Measurements from ENCODE around the gene FNDC11. TPM values are rescaled to one million over a fixed set of nuclear protein-coding genes. Genes with fewer than 3 reads are reported as not detected.
A peak's percentile ranks its signal among the peaks of the same experiment; 100 is the strongest.
"Not testable (repeated sequence)": the region's sequence is repeated elsewhere in the genome, so short reads cannot be mapped to it uniquely, and the experiment has no call there.

The FNDC11 gene
- total and polyA plus RNA-seq, 8 donors = 0.23 to 0.84 (median 0.67) TPM

GRCh38 chr20:63599396-63600050 lies 45.6 kb downstream of the FNDC11 start:
- Histone ChIP-seq H3K27ac (no peak overlapping the region), H3K9me3 (no peaks in the 10 kb centered on the region), H3K36me3 (peaks cover 0 to 97% of the 10 kb centered on the region in 2 donors), H3K27me3 (no peaks in the 10 kb centered on the region), H3K4me1 (no peaks in the 10 kb centered on the region), H3K4me3 (no peak overlapping the region)
- ATAC-seq (no peak), DNase-seq (peak in 1 of 4 donors; percentile 30)
- TF ChIP-seq CTCF (IDR thresholded peaks at IDR 0.05) = no peak
- intact Hi-C loops (cut with DNase I) = no loop called here

DNA sequence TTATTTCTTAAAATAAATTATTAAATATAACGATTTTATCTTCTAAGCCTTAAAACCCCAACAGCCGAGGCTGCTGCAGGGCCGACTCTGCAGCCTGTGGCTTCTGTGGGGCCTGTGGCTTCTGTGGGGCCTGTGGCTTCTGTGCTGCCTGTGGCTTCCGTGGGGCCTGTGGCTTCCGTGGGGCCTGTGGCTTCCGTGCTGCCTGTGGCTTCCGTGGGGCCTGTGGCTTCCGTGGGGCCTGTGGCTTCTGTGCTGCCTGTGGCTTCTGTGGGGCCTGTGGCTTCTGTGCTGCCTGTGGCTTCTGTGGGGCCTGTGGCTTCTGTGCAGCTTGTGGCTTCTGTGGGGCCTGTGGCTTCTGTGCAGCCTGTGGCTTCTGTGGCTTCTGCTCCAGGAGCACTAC lies 47.7 kb downstream of the FNDC11 start:
- H3K4me3 ChIP-seq, H3K27ac ChIP-seq: not testable (repeated sequence)

DNA sequence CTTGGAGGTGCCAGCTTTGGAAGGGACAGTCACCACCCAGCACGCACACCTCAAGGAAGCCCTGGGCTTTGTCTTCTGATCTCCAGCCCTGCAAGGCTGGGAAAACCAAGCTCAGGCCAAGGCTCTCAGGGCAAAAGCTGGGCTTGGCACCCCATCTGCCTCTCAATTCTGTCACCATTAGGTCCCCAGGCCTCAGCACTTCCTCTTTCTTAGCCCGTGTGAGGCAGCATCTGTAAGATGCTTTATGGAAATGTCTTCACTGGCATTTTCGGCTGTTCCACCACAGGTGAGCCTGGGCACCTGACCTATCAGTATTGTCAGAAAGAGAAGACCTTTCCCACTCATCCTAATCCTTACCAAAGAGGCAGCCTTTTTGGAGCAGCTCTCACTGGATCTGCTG lies 48.4 kb downstream of the FNDC11 start:
- Histone ChIP-seq H3K27me3 (no peaks in the 10 kb centered on the region), H3K4me3 (no peak overlapping the region), H3K9me3 (no peaks in the 10 kb centered on the region), H3K36me3 (peaks cover 0 to 74% of the 10 kb centered on the region in 2 donors), H3K4me1 (peaks cover 0 to 4% of the 10 kb centered on the region in 2 donors), H3K27ac (no peak overlapping the region)
- peak in 1 of 4 donors; percentile 13 for DNase-seq
- intact Hi-C loops (cut with DNase I) = no loop called here
- no peak for TF ChIP-seq CTCF (IDR thresholded peaks at IDR 0.05)
- no peak for ATAC-seq

More for the DNA sequence above, 47.7 kb downstream of the FNDC11 start:
- H3K4me1 ChIP-seq; intact Hi-C loops (cut with DNase I); ATAC-seq; H3K9me3 ChIP-seq; H3K27me3 ChIP-seq: not testable (repeated sequence)
- peak in 1 of 4 donors; percentile 27 for DNase-seq
- peaks cover 0 to 79% of the 10 kb centered on the region in 2 donors for H3K36me3 ChIP-seq

Other genes with a start within 250 kb of the FNDC11 start
- not detected for gene CHRNA4, start 192.8 kb upstream of the FNDC11 start, total RNA-seq
- gene CHRNA4, start 192.8 kb upstream of the FNDC11 start, polyA plus RNA-seq (ENCODE audit: insufficient read length in 6 of 6) = 1 to 10 TPM in 3 of 6 donors, under 1 TPM in 3; 0.16 to 1.3 (median 1.00) TPM
- gene KCNQ2, start 81.5 kb upstream of the FNDC11 start, total RNA-seq = not detected
- gene KCNQ2, start 81.5 kb upstream of the FNDC11 start, polyA plus RNA-seq (ENCODE audit: insufficient read length in 6 of 6) = 10 to 100 TPM in 4 of 6 donors, 1 to 10 TPM in 2; 8.4 to 19.1 (median 14.1) TPM
- gene EEF1A2, start 55.1 kb upstream of the FNDC11 start, total RNA-seq = under 1 TPM; 0.47 to 0.50 TPM
- gene EEF1A2, start 55.1 kb upstream of the FNDC11 start, polyA plus RNA-seq (ENCODE audit: insufficient read length in 6 of 6) = under 1 TPM; 0.27 to 0.62 (median 0.31) TPM
- gene PPDPF, start 33.4 kb upstream of the FNDC11 start, total RNA-seq = 100 to 1,000 TPM; 233 to 662 TPM
- 100 to 1,000 TPM; 155 to 417 (median 277) TPM for gene PPDPF, start 33.4 kb upstream of the FNDC11 start, polyA plus RNA-seq (ENCODE audit: insufficient read length in 6 of 6)
- 1 to 10 TPM; 4.5 to 7.3 TPM for gene PTK6, start 16.8 kb upstream of the FNDC11 start, total RNA-seq
- under 1 TPM; 0.53 to 0.75 (median 0.72) TPM for gene PTK6, start 16.8 kb upstream of the FNDC11 start, polyA plus RNA-seq (ENCODE audit: insufficient read length in 6 of 6)
- gene SRMS, start 6.4 kb upstream of the FNDC11 start, total RNA-seq = not detected
- gene SRMS, start 6.4 kb upstream of the FNDC11 start, polyA plus RNA-seq (ENCODE audit: insufficient read length in 6 of 6) = under 1 TPM in 5 of 6 donors, not detected in 1; 0.08 to 0.27 (median 0.18) TPM
- 10 to 100 TPM; 45.8 to 53.3 TPM for gene HELZ2, start 20.1 kb downstream of the FNDC11 start, total RNA-seq
- gene HELZ2, start 20.1 kb downstream of the FNDC11 start, polyA plus RNA-seq (ENCODE audit: insufficient read length in 6 of 6) = 10 to 100 TPM; 14.0 to 24.5 (median 18.7) TPM
- gene GMEB2, start 72.9 kb downstream of the FNDC11 start, total RNA-seq = 1 to 10 TPM; 8.1 to 9.8 TPM
- gene GMEB2, start 72.9 kb downstream of the FNDC11 start, polyA plus RNA-seq (ENCODE audit: insufficient read length in 6 of 6) = 10 to 100 TPM in 4 of 6 donors, 1 to 10 TPM in 2; 8.2 to 12.4 (median 10.7) TPM
- 10 to 100 TPM; 12.6 to 13.1 TPM for gene STMN3, start 99.3 kb downstream of the FNDC11 start, total RNA-seq
- 10 to 100 TPM; 29.1 to 47.0 (median 37.0) TPM for gene STMN3, start 99.3 kb downstream of the FNDC11 start, polyA plus RNA-seq (ENCODE audit: insufficient read length in 6 of 6)
- gene RTEL1, start 104.2 kb downstream of the FNDC11 start, total RNA-seq = 10 to 100 TPM; 22.3 to 38.8 TPM
- 10 to 100 TPM; 19.6 to 28.7 (median 21.6) TPM for gene RTEL1, start 104.2 kb downstream of the FNDC11 start, polyA plus RNA-seq (ENCODE audit: insufficient read length in 6 of 6)
- 10 to 100 TPM in 1 of 2 donors, 1 to 10 TPM in 1; 3.6 to 17.6 TPM for gene TNFRSF6B, start 142.5 kb downstream of the FNDC11 start, total RNA-seq
- 1 to 10 TPM; 1.6 to 3.5 (median 2.2) TPM for gene TNFRSF6B, start 142.5 kb downstream of the FNDC11 start, polyA plus RNA-seq (ENCODE audit: insufficient read length in 6 of 6)
- gene ARFRP1, start 153.8 kb downstream of the FNDC11 start, total RNA-seq = 10 to 100 TPM; 38.2 to 46.9 TPM
- gene ARFRP1, start 153.8 kb downstream of the FNDC11 start, polyA plus RNA-seq (ENCODE audit: insufficient read length in 6 of 6) = 10 to 100 TPM; 29.1 to 34.9 (median 31.9) TPM
- gene ZGPAT, start 153.9 kb downstream of the FNDC11 start, total RNA-seq = 10 to 100 TPM; 26.2 to 28.8 TPM
- gene ZGPAT, start 153.9 kb downstream of the FNDC11 start, polyA plus RNA-seq (ENCODE audit: insufficient read length in 6 of 6) = 10 to 100 TPM; 13.7 to 22.7 (median 18.1) TPM
- 1 to 10 TPM; 7.1 to 7.2 TPM for gene LIME1, start 182.5 kb downstream of the FNDC11 start, total RNA-seq
- 10 to 100 TPM in 1 of 6 donors, 1 to 10 TPM in 5; 3.0 to 10.8 (median 5.4) TPM for gene LIME1, start 182.5 kb downstream of the FNDC11 start, polyA plus RNA-seq (ENCODE audit: insufficient read length in 6 of 6)
- 10 to 100 TPM; 61.1 to 66.8 TPM for gene SLC2A4RG, start 185.6 kb downstream of the FNDC11 start, total RNA-seq
- gene SLC2A4RG, start 185.6 kb downstream of the FNDC11 start, polyA plus RNA-seq (ENCODE audit: insufficient read length in 6 of 6) = 100 to 1,000 TPM in 4 of 6 donors, 10 to 100 TPM in 2; 70.5 to 166 (median 105) TPM